Measurements from ENCODE around the gene CNTNAP2. TPM values are rescaled to one million over a fixed set of nuclear protein-coding genes. Genes with fewer than 3 reads are reported as not detected.

CNTNAP2 gene
- total RNA-seq, 2 experiments from 2014 or later = not detected

DNA sequence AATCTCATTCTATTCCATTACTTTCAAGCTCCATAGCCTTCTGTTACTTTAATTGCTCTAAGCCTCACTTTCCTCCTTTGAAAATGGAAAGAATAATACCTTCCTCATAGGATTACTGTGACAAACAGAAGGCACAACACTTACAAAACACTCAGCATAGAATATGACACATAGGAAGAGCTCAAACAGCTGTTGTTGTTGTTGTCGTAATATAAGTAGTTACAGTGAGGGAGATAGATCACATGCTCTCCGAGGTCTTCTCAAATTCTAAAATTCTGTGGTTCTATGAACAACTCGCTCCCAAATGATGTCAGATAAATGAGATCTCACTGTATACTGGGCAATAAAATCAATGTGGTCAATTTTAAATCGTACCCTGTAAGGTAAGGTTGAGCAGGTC lies 1424.7 kb downstream of the CNTNAP2 start:
- POLR2A ChIA-PET = no interaction called here
- Mint-ChIP-seq H3K4me1 (ENCODE audit: low read depth) (no peaks in the 10 kb centered on the region), H3K27me3 (no peaks in the 10 kb centered on the region), H3K27ac (no peak overlapping the region), H3K4me3 (no peak overlapping the region), H3K9me3 (peaks cover 3% of the 10 kb centered on the region), H3K36me3 (ENCODE audit: low read depth) (no peaks in the 10 kb centered on the region)
- Histone ChIP-seq H3K9me3 (ENCODE audit: control insufficient read depth in 1 of 2, insufficient read depth in 1 of 2, low read length in 2 of 2) (no peaks in the 10 kb centered on the region), H3K27me3 (ENCODE audit: control insufficient read depth in 1 of 2, insufficient read depth in 2 of 2, low read length in 2 of 2) (no peaks in the 10 kb centered on the region), H3K27ac (ENCODE audit: low read depth in 1 of 2, low read length in 2 of 2) (no peak overlapping the region), H3K4me3 (ENCODE audit: low read length) (no peak overlapping the region), H3K36me3 (ENCODE audit: insufficient read depth, low read length) (no peaks in the 10 kb centered on the region), H3K4me1 (ENCODE audit: insufficient read depth, low read length) (no peaks in the 10 kb centered on the region)
- intact Hi-C loops (cut with DNase I, micrococcal nuclease) = no loop called here
- TF ChIP-seq, protein P1, sequence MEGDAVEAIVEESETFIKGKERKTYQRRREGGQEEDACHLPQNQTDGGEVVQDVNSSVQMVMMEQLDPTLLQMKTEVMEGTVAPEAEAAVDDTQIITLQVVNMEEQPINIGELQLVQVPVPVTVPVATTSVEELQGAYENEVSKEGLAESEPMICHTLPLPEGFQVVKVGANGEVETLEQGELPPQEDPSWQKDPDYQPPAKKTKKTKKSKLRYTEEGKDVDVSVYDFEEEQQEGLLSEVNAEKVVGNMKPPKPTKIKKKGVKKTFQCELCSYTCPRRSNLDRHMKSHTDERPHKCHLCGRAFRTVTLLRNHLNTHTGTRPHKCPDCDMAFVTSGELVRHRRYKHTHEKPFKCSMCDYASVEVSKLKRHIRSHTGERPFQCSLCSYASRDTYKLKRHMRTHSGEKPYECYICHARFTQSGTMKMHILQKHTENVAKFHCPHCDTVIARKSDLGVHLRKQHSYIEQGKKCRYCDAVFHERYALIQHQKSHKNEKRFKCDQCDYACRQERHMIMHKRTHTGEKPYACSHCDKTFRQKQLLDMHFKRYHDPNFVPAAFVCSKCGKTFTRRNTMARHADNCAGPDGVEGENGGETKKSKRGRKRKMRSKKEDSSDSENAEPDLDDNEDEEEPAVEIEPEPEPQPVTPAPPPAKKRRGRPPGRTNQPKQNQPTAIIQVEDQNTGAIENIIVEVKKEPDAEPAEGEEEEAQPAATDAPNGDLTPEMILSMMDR (IDR thresholded peaks at IDR 0.05) = no peak
- ATAC-seq (ENCODE audit: poor library complexity) (no peak), DNase-seq (no peak)
- CTCF ChIA-PET = no interaction called here

DNA sequence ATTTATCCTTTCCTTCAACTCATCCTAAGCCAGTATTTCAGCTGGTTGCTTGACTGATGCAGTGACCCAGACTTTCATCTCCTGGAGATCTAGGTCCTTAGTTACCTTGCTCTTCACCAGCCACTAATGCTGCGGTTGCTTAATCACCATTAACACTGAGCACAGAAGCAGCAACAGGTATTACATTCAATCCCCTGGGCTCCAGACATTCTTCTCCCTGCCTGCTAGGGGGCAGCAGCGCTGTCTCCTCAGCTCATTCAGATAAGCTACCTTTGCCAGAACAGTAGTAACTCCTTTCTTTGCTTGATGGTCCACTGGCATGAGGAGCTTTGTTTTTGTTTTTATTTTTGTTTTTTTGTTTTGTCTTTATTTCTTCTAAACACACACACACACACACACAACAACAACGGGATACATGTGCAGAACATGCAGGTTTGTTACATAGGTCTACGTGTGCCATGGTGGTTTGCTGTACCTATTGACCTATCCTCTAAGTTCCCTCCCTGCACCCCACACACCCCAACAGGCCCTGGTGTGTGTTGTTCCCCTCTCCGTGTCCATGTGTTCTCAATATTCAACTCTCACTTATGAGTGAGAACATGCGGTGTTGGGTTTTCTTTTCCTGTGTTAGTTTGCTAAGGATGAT lies 1430.8 kb downstream of the CNTNAP2 start:
- ChIA-PET CTCF (no interaction called here), POLR2A (no interaction called here)
- Histone ChIP-seq H3K4me3 (ENCODE audit: low read length) (no peak overlapping the region), H3K9me3 (ENCODE audit: control insufficient read depth in 1 of 2, insufficient read depth in 1 of 2, low read length in 2 of 2) (no peaks in the 10 kb centered on the region), H3K27ac (ENCODE audit: low read depth in 1 of 2, low read length in 2 of 2) (no peak overlapping the region), H3K36me3 (ENCODE audit: insufficient read depth, low read length) (no peaks in the 10 kb centered on the region), H3K4me1 (ENCODE audit: insufficient read depth, low read length) (no peaks in the 10 kb centered on the region), H3K27me3 (ENCODE audit: control insufficient read depth in 1 of 2, insufficient read depth in 2 of 2, low read length in 2 of 2) (no peaks in the 10 kb centered on the region)
- ATAC-seq (ENCODE audit: poor library complexity) (no peak), DNase-seq (no peak)
- Mint-ChIP-seq H3K4me3 (no peak overlapping the region), H3K27ac (no peak overlapping the region), H3K36me3 (ENCODE audit: low read depth) (no peaks in the 10 kb centered on the region), H3K4me1 (ENCODE audit: low read depth) (no peaks in the 10 kb centered on the region), H3K27me3 (no peaks in the 10 kb centered on the region), H3K9me3 (peaks cover 6% of the 10 kb centered on the region)
- intact Hi-C loops (cut with DNase I, micrococcal nuclease) = no loop called here
- TF ChIP-seq, protein P1 (IDR thresholded peaks at IDR 0.05) = no peak

DNA sequence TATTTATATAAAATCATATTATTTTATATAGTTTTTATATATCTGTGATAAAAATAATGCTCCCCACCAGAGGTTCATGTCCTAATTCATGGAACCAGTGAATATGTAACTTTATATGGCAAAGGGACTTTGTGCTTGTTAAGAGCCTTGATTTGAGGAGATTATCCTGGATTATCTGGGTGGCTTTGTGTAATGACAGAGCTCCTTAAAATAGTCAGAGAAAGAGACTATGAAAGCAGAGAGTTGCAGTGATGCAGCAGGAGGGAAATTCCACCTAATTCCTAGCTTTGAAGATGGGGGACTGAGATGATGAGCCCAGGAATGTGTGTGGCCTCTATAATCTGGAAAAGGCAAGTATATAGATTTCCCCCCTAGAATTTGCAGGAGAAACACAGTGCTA lies 1439.7 kb downstream of the CNTNAP2 start:
- no peak overlapping the region for H3K27ac Mint-ChIP-seq
- Histone ChIP-seq H3K36me3 (ENCODE audit: insufficient read depth, low read length) (no peaks in the 10 kb centered on the region), H3K4me1 (ENCODE audit: insufficient read depth, low read length) (no peaks in the 10 kb centered on the region), H3K4me3 (ENCODE audit: low read length) (no peak overlapping the region), H3K9me3 (ENCODE audit: control insufficient read depth in 1 of 2, insufficient read depth in 1 of 2, low read length in 2 of 2) (no peaks in the 10 kb centered on the region), H3K27ac (ENCODE audit: low read depth in 1 of 2, low read length in 2 of 2) (no peak overlapping the region), H3K27me3 (ENCODE audit: control insufficient read depth in 1 of 2, insufficient read depth in 2 of 2, low read length in 2 of 2) (no peaks in the 10 kb centered on the region)
- intact Hi-C loops (cut with DNase I, micrococcal nuclease) = no loop called here
- no peaks in the 10 kb centered on the region for H3K4me1 Mint-ChIP-seq (ENCODE audit: low read depth)
- H3K27me3 Mint-ChIP-seq = no peaks in the 10 kb centered on the region
- TF ChIP-seq, protein P1 (IDR thresholded peaks at IDR 0.05) = no peak
- ATAC-seq (ENCODE audit: poor library complexity) (no peak), DNase-seq (no peak)
- POLR2A ChIA-PET = no interaction called here
- H3K36me3 Mint-ChIP-seq (ENCODE audit: low read depth) = no peaks in the 10 kb centered on the region
- no peak overlapping the region for H3K4me3 Mint-ChIP-seq
- peaks cover 10% of the 10 kb centered on the region for H3K9me3 Mint-ChIP-seq
- CTCF ChIA-PET = no interaction called here

All from CD4-positive, alpha-beta T cell (primary cell).